OCI-LY1 (cell line): ENCODE results near the gene SLC24A5.

Experiments
- H2AFZ ChIP-seq: fragments of 200-600 bp; sonication (generic), shearing (Covaris generic); 2 replicates; pipeline ENCODE4 v1.6.0; 2014; ENCODE audit warnings: antibody characterized with exemption, mild to moderate bottlenecking, low read length
- H3F3A ChIP-seq: fragments of 200-600 bp; sonication (generic), shearing (Covaris generic); 2 replicates; pipeline ENCODE4 v1.6.0; 2014; ENCODE audit warnings: mild to moderate bottlenecking, antibody characterized with exemption, low read length, moderate library complexity; ENCODE audit not compliant: insufficient read depth
- H3K27ac ChIP-seq: fragments of 200-600 bp; sonication (generic); 2 replicates; pipeline ENCODE4 v1.5.1; 2014; ENCODE audit warnings: low read length, mixed run types, mild to moderate bottlenecking, low read depth; ENCODE audit not compliant: poor library complexity, severe bottlenecking
- H3K27me3 ChIP-seq: fragments of 200-600 bp; sonication (generic); 2 replicates; pipeline ENCODE4 v1.6.0; 2014; ENCODE audit warnings: antibody characterized with exemption, mild to moderate bottlenecking, low read length, moderate library complexity; ENCODE audit not compliant: insufficient read depth
- H3K36me3 ChIP-seq: fragments of 200-600 bp; sonication (generic); 2 replicates; pipeline ENCODE4 v1.6.1; 2014; ENCODE audit warnings: mild to moderate bottlenecking, antibody characterized with exemption, low read length, moderate library complexity, mixed read lengths; ENCODE audit not compliant: insufficient read depth
- H3K4me1 ChIP-seq: fragments of 200-600 bp; sonication (generic); 2 replicates; pipeline ENCODE4 v1.5.1; 2014; ENCODE audit warnings: mild to moderate bottlenecking, low read length, moderate library complexity; ENCODE audit not compliant: insufficient read depth, severe bottlenecking
- H3K4me2 ChIP-seq: fragments of 200-600 bp; sonication (generic), shearing (Covaris generic); 2 replicates; pipeline ENCODE4 v1.6.1; 2014; ENCODE audit warnings: low read length
- H3K4me3 ChIP-seq: fragments of 200-600 bp; sonication (generic); 2 replicates; pipeline ENCODE4 v1.5.1; 2014; ENCODE audit warnings: low read length, low read depth, mild to moderate bottlenecking, mixed read lengths; ENCODE audit not compliant: poor library complexity, severe bottlenecking
- H3K79me2 ChIP-seq: fragments of 200-600 bp; shearing (Covaris generic); 2 replicates; pipeline ENCODE4 v1.6.1; 2016; ENCODE audit warnings: mixed run types, low read length, mixed read lengths; ENCODE audit not compliant: insufficient read depth
- H3K9ac ChIP-seq: fragments of 200-600 bp; sonication (generic), shearing (Covaris generic); 2 replicates; pipeline ENCODE4 v1.6.1; 2014; ENCODE audit warnings: mild to moderate bottlenecking, low read length, mixed read lengths
- H3K9me2 ChIP-seq: fragments of 200-600 bp; sonication (generic), shearing (Covaris generic); 2 replicates; pipeline ENCODE4 v1.6.1; 2014; ENCODE audit warnings: low read depth, mild to moderate bottlenecking, low read length, mixed read lengths
- H3K9me3 ChIP-seq: fragments of 200-600 bp; shearing (Covaris generic); 2 replicates; pipeline ENCODE4 v1.6.1; 2014; ENCODE audit warnings: low read length, mixed read lengths
- H4K20me1 ChIP-seq: fragments of 200-600 bp; sonication (generic), shearing (Covaris generic); 2 replicates; pipeline ENCODE4 v1.6.0; 2016; ENCODE audit warnings: mild to moderate bottlenecking, low read length; ENCODE audit not compliant: insufficient read depth
- CTCF ChIP-seq: fragments of 200-600 bp; sonication (generic), shearing (Covaris generic); IDR thresholded peaks from 2 replicates; pipeline ENCODE4 v1.5.1; 2017; ENCODE audit warnings: mild to moderate bottlenecking, antibody characterized with exemption, low read length, moderate library complexity, mixed read lengths
- EZH2 ChIP-seq: fragments of 200-600 bp; sonication (generic), shearing (Covaris generic); IDR thresholded peaks from 2 replicates; pipeline ENCODE4 v1.8.0; 2017; ENCODE audit warnings: borderline replicate concordance, mixed run types, mild to moderate bottlenecking, antibody characterized with exemption, low read length, moderate library complexity, mixed read lengths

The SLC24A5 gene

DNA sequence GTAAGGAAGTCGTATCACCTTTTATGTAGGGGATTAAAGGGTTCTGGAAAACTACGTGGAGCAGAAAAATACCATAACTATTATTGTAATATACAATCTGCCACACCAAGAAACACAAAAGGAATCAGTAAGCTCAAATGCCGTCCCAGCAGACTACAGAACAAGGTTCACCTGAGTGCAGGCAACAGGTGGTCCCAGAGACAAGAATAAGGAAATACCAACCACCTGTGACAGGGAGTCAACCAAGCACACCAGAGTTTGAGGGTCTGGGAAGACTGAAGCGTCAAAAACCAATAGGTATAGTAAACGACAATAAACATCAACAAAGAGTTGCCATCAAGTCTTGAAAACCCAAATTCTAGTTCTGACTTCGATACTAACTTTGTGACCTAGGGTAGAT is 12.1 kb downstream of the SLC24A5 start:
- H3K4me2 ChIP-seq, result no peak overlapping the region
- H3K9ac ChIP-seq, result no peak overlapping the region

GRCh38 chr15:48143856-48144255 is 23.1 kb downstream of the SLC24A5 start:
- H3K4me3 ChIP-seq, result no peak overlapping the region

More for the DNA sequence above, 12.1 kb downstream of the SLC24A5 start:
- Histone ChIP-seq H3K9me2 (no peaks in the 10 kb centered on the region), H4K20me1 (no peaks in the 10 kb centered on the region), H3K36me3 (no peaks in the 10 kb centered on the region), H3K27me3 (no peaks in the 10 kb centered on the region), H3K9me3 (no peaks in the 10 kb centered on the region), H2AFZ (no peak overlapping the region), H3K79me2 (no peaks in the 10 kb centered on the region), H3K4me3 (no peak overlapping the region), H3K27ac (no peak overlapping the region), H3K4me1 (no peaks in the 10 kb centered on the region), H3F3A (no peaks in the 10 kb centered on the region)
- TF ChIP-seq CTCF (no peak), EZH2 (no peak)

GRCh38 chr15:48144889-48145288 is 24.1 kb downstream of the SLC24A5 start:
- TF ChIP-seq EZH2 (no peak), CTCF (no peak)
- Histone ChIP-seq H3K9ac (no peak overlapping the region), H3K27me3 (no peaks in the 10 kb centered on the region), H3K9me3 (no peaks in the 10 kb centered on the region), H3K36me3 (peaks cover 11% of the 10 kb centered on the region; the same call in 1 of the 2 replicates), H3K4me1 (no peaks in the 10 kb centered on the region), H3K79me2 (no peaks in the 10 kb centered on the region), H2AFZ (no peak overlapping the region), H3K9me2 (no peaks in the 10 kb centered on the region), H3K4me3 (no peak overlapping the region), H3K27ac (no peak overlapping the region), H3F3A (no peaks in the 10 kb centered on the region), H3K4me2 (no peak overlapping the region), H4K20me1 (no peaks in the 10 kb centered on the region)

More at GRCh38 chr15:48143856-48144255, 23.1 kb downstream of the SLC24A5 start:
- no peaks in the 10 kb centered on the region for H3K4me1 ChIP-seq
- H3K9me3 ChIP-seq, result no peaks in the 10 kb centered on the region
- H3K9ac ChIP-seq, result no peak overlapping the region
- H3K79me2 ChIP-seq, result no peaks in the 10 kb centered on the region
- H2AFZ ChIP-seq, result no peak overlapping the region
- H3K9me2 ChIP-seq, result no peaks in the 10 kb centered on the region
- H3K27ac ChIP-seq, result no peak overlapping the region
- no peaks in the 10 kb centered on the region for H3F3A ChIP-seq
- TF ChIP-seq CTCF, result no peak
- TF ChIP-seq EZH2, result no peak
- no peaks in the 10 kb centered on the region for H3K27me3 ChIP-seq
- H3K36me3 ChIP-seq, result peaks cover 11% of the 10 kb centered on the region; the same call in 1 of the 2 replicates
- H4K20me1 ChIP-seq, result no peaks in the 10 kb centered on the region
- no peak overlapping the region for H3K4me2 ChIP-seq
